HG03159 (cell line): Measurements from ENCODE around the gene MDH1B.
"Not testable (repeated sequence)": the region's sequence is repeated elsewhere in the genome, so short reads cannot be mapped to it uniquely, and the experiment has no call there.

ENCODE experiments used
- ATAC-seq: cut with Tn5 transposase; IDR thresholded peaks from one replicate; pipeline ENCODE4 v1.9.1; 2021; ENCODE audit warnings: mild to moderate bottlenecking, moderate library complexity; ENCODE audit not compliant: unreplicated experiment

MDH1B gene

GRCh38 chr2:206774871-206775270 lies 9.7 kb upstream of the MDH1B start:
- ATAC-seq = no peak

- no peak for ATAC-seq
These were observed 1.2 kb upstream of the MDH1B start for GRCh38 chr2:206766057-206766930.

GRCh38 chr2:206764673-206765241 lies 371 bp downstream of the MDH1B start:
- ATAC-seq = peak; percentile 0

GRCh38 chr2:206756816-206757215 lies 8.3 kb downstream of the MDH1B start:
- no peak for ATAC-seq

GRCh38 chr2:206740800-206741199 lies 24.3 kb downstream of the MDH1B start:
- ATAC-seq = no peak

GRCh38 chr2:206739271-206739670 lies 25.9 kb downstream of the MDH1B start:
- no peak for ATAC-seq

GRCh38 chr2:206736935-206737334 lies 28.2 kb downstream of the MDH1B start:
- no peak for ATAC-seq

GRCh38 chr2:206733341-206733740 lies 31.8 kb downstream of the MDH1B start:
- ATAC-seq = no peak

- no peak for ATAC-seq
These were observed 36.6 kb downstream of the MDH1B start for GRCh38 chr2:206728277-206729199.

GRCh38 chr2:206727287-206727686 lies 37.8 kb downstream of the MDH1B start:
- no peak for ATAC-seq

- no peak for ATAC-seq
These were observed 41.8 kb downstream of the MDH1B start for GRCh38 chr2:206723288-206723687.

- ATAC-seq = peak; percentile 68
These were observed 43.7 kb downstream of the MDH1B start for GRCh38 chr2:206721256-206721920.

GRCh38 chr2:206718296-206718695 lies 46.8 kb downstream of the MDH1B start, which contains the start of gene DYTN:
Gene DYTN, minus strand, starts transcription at chr2:206718396. Its CDS starts 117 bp downstream, at chr2:206718279.
- no peak for ATAC-seq

GRCh38 chr2:206716623-206717022 lies 48.5 kb downstream of the MDH1B start:
- no peak for ATAC-seq

- not testable (repeated sequence) for ATAC-seq
These were observed 49.9 kb downstream of the MDH1B start for GRCh38 chr2:206715183-206715582.

- ATAC-seq = peak; percentile 69
These were observed 51.4 kb downstream of the MDH1B start for GRCh38 chr2:206713746-206714145.

- no peak for ATAC-seq
These were observed 56.8 kb downstream of the MDH1B start for GRCh38 chr2:206708286-206708685.

- no peak for ATAC-seq
These were observed 57.9 kb downstream of the MDH1B start for GRCh38 chr2:206707164-206707701.

GRCh38 chr2:206701952-206702605 lies 63.0 kb downstream of the MDH1B start:
- ATAC-seq = no peak

GRCh38 chr2:206700156-206700555 lies 65.0 kb downstream of the MDH1B start:
- ATAC-seq = no peak
